ENCODE results near the gene CYCS. TPM values are rescaled to one million over a fixed set of nuclear protein-coding genes. Genes with fewer than 3 reads are reported as not detected.

CYCS gene
- total and polyA plus RNA-seq, 10 of the 15 experiments (the other 5 are each of a cell fraction or from before 2014, with no cell fraction given): 113 to 952 (median 356) TPM

- no peak for ATAC-seq
- TF ChIP-seq PRDM15 (CRISPR knock-in tag; IDR thresholded peaks at IDR 0.05) (no peak), ATF2 (IDR thresholded peaks at IDR 0.05; ENCODE audit: low read length) (no peak), ZZZ3 (IDR thresholded peaks at IDR 0.05; ENCODE audit: control insufficient read depth, insufficient read length, low read depth) (no peak), IRF3 (IDR thresholded peaks at IDR 0.05) (no peak), KLF5 (IDR thresholded peaks at IDR 0.05; ENCODE audit: partially characterized antibody) (no peak), MYB (IDR thresholded peaks at IDR 0.05; ENCODE audit: borderline replicate concordance, low read depth, low read length) (no peak), CHD2 (IDR thresholded peaks at IDR 0.05; ENCODE audit: borderline replicate concordance, low read depth, low read length) (no peak), MLLT1 (IDR thresholded peaks at IDR 0.05) (no peak), ATF3 (IDR thresholded peaks at IDR 0.05; ENCODE audit: borderline replicate concordance, extremely low read depth, low read depth, low read length) (no peak), CEBPB (IDR thresholded peaks at IDR 0.05; ENCODE audit: borderline replicate concordance in 1 of 2, low read depth in 2 of 2, low read length in 2 of 2) (no peak), RFX5 (IDR thresholded peaks at IDR 0.05; ENCODE audit: low read depth, low read length) (no peak), DPF2 (IDR thresholded peaks at IDR 0.05) (no peak), CEBPZ (IDR thresholded peaks at IDR 0.05; ENCODE audit: low read depth, low read length) (no peak)
Measured at GRCh38 chr7:25168145-25168544, 43.1 kb upstream of the CYCS start.

More at GRCh38 chr7:25168145-25168544, 43.1 kb upstream of the CYCS start:
- FAIRE-seq: no peak
- Histone ChIP-seq H3K9me3 (replicated peaks; ENCODE audit: control insufficient read depth, insufficient read depth, low read length) (no peaks in the 10 kb centered on the region), H3K36me3 (ENCODE audit: control insufficient read depth in 2 of 2, insufficient read depth in 2 of 2, low read length in 1 of 2) (0 out of 4 replicates have a peak, but pooled peaks cover 0 to 2% of the 10 kb centered on the region in 2 experiments), H3K4me1 (ENCODE audit: control insufficient read depth, insufficient read depth, low read length) (no peaks in the 10 kb centered on the region), H3K4me2 (ENCODE audit: control insufficient read depth, insufficient read depth) (no peak overlapping the region), H3K27me3 (replicated peaks in 1 of 2; ENCODE audit: control insufficient read depth in 2 of 2, insufficient read depth in 2 of 2, low read length in 1 of 2) (no peaks in the 10 kb centered on the region), H3K79me2 (ENCODE audit: control insufficient read depth, insufficient read depth, low read length) (no peaks in the 10 kb centered on the region), H3K27ac (ENCODE audit: control insufficient read depth, insufficient read depth) (no peak overlapping the region), H4K20me1 (ENCODE audit: control insufficient read depth, insufficient read depth) (no peaks in the 10 kb centered on the region), H2AFZ (ENCODE audit: control insufficient read depth, low read depth, low read length) (no peak overlapping the region), H3K9ac (ENCODE audit: control insufficient read depth, insufficient read depth, low read length) (no peak overlapping the region), H3K4me3 (no peak overlapping the region)
- intact Hi-C loops (cut with micrococcal nuclease; ENCODE audit: unreplicated experiment): no loop called here
- no TSS peak for BruUV-seq (replicated peaks)
- ChIA-PET RAD21 (ENCODE audit: unreplicated experiment) (no interaction called here), POLR2A (no interaction called here), CTCF (no interaction called here), SMC1A (ENCODE audit: uncharacterized antibody, unreplicated experiment) (no interaction called here)
- DNase-seq (ENCODE audit: low read depth, low spot score): no peak
- WGBS (ENCODE audit: insufficient coverage, insufficient replicate concordance, low lambda C conversion rate, missing lambda C conversion rate): 87% methylated on average over 4 of the region's 4 CpGs
- in situ Hi-C loops (cut with MboI): no loop called here
